Measurements from ENCODE around the gene ZNF226.
"Not testable (repeated sequence)": the region's sequence is repeated elsewhere in the genome, so short reads cannot be mapped to it uniquely, and the experiment has no call there.

The ZNF226 gene

GRCh38 chr19:44164673-44165512 is at the start of gene ZNF226:
Gene ZNF226 (plus strand): TSS chr19:44165100. CDS start chr19:44170081, 4,981 bp downstream.
- peak; percentile 91 for DNase-seq

GRCh38 chr19:44121162-44121561 is 43.7 kb upstream of the ZNF226 start:
- DNase-seq = not testable (repeated sequence)

DNA sequence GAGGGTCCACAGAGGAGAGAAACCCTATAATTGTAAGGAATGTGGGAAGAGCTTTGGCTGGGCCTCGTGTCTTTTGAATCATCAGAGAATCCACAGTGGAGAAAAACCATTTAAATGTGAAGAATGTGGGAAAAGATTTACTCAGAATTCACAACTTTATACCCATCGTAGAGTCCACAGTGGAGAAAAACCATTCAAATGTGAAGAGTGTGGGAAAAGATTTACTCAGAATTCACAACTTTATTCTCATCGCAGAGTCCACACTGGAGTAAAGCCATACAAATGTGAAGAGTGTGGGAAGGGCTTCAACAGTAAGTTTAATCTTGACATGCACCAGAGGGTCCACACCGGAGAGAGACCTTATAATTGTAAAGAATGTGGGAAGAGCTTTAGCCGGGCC is 32.9 kb upstream of the ZNF226 start:
- no peak for DNase-seq

DNA sequence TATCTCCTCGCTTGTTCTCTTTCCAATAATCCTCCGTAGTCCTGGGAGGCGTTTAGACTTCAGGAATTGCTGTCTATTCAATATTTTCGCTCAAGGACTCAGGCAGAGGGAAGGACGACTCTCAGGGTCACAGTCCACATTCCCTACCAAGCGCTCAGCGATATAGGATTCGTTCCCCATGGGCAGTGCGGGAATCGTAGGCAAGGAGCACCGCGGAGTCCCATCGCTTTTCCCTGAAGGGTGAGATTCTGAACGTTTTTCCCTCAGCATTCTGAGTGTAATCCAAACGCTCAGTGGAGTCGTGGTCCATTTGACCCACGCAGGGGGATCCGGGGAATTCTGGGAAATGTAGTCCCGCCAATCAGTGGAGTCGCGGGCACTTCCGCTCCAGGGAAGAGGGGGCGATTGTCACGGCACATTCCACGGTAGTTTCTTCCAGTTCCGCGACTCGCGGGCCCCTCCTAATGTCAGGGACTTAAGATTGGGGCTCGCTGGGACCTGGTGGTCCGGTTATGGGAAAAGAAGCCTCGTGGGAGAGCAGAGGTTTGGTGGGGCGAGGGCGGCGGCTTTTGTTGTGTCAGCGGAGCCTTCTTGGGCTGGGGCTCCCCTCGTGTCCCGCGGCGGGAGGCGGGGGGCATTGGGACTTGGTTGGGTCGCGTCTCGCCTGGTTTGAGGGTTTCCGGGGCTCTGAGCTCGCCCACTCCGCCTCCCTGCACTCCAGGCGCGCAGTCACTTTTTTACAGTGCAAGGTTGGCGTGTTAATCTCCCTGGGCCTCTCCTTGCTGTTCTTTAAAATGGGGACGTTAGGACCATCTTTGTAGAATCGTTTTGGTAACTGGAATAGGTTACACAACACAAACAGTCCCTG is 23.5 kb upstream of the ZNF226 start, which contains the start of gene ZNF234:
TSS of gene ZNF234 (plus strand) at position 364 of the 868 bp plus-strand sequence. CDS start 3,079 bp downstream, outside the sequence.
- no peak for DNase-seq

- no peak for DNase-seq
These were observed 22.9 kb upstream of the ZNF226 start for GRCh38 chr19:44142059-44142433.

GRCh38 chr19:44149776-44150175 is 15.1 kb upstream of the ZNF226 start:
- DNase-seq = no peak

GRCh38 chr19:44151491-44151890 is 13.4 kb upstream of the ZNF226 start:
- DNase-seq = no peak

DNA sequence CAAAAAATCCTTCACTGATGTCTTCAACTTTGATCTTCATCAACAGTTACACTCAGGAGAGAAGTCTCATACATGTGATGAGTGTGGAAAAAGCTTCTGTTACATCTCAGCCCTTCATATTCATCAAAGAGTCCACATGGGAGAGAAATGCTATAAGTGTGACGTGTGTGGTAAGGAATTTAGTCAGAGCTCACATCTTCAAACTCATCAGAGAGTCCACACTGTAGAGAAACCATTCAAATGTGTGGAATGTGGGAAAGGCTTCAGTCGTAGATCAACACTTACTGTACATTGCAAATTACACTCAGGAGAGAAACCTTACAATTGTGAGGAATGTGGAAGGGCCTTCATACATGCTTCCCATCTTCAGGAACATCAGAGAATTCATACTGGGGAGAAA is 8.4 kb upstream of the ZNF226 start:
- DNase-seq = no peak

- DNase-seq = no peak
These were observed 1.1 kb upstream of the ZNF226 start for GRCh38 chr19:44163789-44164188.

DNA sequence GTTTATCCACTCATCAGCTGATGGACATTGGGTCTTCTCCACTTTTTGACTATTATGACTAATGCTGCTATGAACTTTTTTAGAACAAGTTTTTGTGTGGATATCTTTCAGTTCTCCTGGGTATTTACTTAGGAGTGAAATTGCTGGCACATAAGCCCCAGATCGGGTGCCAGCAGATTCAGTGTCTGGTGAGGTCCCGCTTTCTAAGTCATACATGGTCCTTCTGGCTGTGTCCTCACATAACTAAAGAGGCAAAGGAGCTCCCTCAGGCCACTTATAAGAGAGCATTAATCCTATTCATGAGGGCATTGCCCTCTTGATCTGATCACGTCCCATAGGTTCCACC is 600 bp upstream of the ZNF226 start:
- DNase-seq = no peak

DNA sequence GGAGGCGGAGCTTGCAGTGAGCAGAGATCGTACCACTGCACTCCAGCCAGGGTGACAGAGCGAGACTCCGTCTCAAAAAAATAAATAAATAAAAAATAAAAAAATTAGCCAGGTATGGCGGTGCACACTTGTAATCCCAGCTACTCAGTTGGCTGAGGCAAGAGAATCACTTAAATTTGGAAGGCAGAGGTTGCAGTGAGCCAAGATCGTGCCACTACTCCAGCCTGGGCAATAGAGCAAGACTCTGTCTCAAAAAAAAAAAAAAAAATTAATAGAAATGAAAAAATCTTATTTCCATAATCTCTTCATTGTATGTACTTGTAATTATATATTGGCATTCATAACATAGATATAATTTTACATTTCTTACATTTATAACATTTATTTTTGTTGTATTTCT is 5.8 kb downstream of the ZNF226 start:
- DNase-seq = not testable (repeated sequence)

DNA sequence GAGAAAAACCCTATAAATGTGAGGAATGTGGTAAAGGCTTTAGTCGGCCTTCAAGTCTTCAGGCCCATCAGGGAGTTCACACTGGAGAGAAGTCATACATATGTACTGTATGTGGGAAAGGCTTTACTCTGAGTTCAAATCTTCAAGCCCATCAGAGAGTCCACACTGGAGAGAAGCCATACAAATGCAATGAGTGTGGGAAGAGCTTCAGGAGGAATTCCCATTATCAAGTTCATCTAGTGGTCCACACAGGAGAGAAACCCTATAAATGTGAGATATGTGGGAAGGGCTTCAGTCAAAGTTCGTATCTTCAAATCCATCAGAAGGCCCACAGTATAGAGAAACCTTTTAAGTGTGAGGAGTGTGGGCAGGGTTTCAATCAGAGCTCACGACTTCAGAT is 11.7 kb downstream of the ZNF226 start:
- no peak for DNase-seq

GRCh38 chr19:44180968-44181367 is 16.1 kb downstream of the ZNF226 start:
- no peak for DNase-seq

GRCh38 chr19:44182145-44182544 is 17.2 kb downstream of the ZNF226 start:
- DNase-seq = no peak

DNA sequence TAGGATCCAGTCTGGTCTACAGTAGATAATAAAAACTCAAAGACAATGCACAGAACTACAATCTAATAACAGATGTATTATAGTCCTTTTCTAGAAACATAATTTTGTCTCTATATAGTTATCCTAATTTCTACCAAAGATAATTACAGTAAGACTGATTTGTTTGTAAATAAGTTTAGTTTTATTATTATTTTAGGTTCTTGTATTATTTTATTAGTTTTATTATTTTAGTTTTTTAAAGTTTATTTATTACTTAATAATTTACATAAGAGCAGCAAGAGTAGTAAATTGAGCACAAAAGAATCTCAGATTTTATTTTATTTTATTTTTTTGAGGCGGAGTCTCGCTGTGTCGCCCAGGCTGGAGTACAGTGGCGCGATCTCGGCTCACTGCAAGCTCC is 25.1 kb downstream of the ZNF226 start:
- no peak for DNase-seq

DNA sequence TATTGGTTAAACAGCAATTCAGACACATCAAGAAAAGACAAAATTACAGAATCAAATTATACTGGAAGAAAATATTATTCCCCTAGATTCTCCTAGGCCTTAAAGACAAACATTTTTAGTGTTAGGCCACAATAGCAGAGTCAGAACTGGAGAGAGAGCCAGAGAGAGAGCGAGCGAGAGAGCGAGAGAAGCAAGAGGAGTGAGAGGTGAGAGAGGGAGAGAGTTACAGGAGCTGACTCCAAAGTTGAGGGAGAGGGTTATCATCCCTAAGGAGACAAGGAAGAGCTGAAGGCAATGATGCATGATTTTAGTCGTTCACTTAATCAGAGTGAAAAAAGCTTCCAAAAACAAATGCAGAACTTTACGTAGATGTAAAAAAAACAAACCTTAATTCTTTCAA is 27.2 kb downstream of the ZNF226 start:
- no peak for DNase-seq

- DNase-seq = no peak
These were observed 31.9 kb downstream of the ZNF226 start for GRCh38 chr19:44196772-44197171.

DNA sequence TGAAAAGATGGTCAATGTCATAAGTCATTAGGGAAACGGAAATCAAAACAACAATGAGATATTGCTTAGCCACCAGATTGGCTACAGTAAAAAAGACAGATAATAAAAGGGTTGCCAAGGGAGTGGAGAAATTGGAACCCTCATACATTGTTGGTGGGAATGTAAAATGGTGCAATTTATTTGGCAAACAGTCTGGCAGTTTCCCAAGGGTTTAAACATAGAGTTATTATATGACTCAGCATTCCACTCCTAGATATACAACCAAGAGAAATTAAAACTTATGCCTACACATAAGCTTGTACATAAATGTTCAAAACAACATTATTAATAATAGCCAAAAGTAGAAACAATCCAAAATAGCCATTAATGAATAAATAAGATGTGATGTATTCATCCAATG is 37.6 kb downstream of the ZNF226 start:
- no peak for DNase-seq

GRCh38 chr19:44202974-44203373 is 38.1 kb downstream of the ZNF226 start:
- no peak for DNase-seq

DNA sequence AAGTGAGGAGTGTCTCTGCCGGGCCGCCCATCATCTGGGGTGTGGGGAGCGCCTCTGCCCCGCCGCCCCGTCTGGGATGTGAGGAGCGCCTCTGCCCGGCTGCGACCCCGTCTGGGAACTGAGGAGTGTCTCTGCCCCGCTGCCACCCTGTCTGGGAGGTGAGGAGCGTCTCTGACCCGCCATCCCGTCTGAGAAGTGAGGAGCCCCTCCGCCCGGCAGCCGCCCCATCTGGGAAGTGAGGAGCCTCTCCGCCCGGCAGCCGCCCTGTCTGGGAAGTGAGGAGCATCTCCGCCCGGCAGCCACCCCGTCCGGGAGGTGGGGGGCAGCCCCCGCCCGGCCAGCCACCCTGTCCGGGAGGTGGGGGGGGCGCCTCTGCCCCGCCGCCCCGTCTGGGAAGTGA is 39.0 kb downstream of the ZNF226 start:
- DNase-seq = not testable (repeated sequence)

GRCh38 chr19:44204772-44205171 is 39.9 kb downstream of the ZNF226 start:
- no peak for DNase-seq

- DNase-seq = peak; percentile 20
These were observed 42.4 kb downstream of the ZNF226 start for GRCh38 chr19:44207126-44207803.

- DNase-seq = peak; percentile 40
These were observed 47.5 kb downstream of the ZNF226 start, which contains the start of gene ZNF227 for GRCh38 chr19:44212250-44212865. Gene ZNF227 (plus strand): TSS chr19:44212532. CDS start chr19:44217793, 5,261 bp downstream.
